OCI-M1 (cell line): ENCODE data around the gene DOC2B.
"Not testable (repeated sequence)": the region's sequence is repeated elsewhere in the genome, so short reads cannot be mapped to it uniquely, and the experiment has no call there.

Source experiments
- DNase-seq: peaks from one replicate; lab custom pipeline; 2025; lab: John Stamatoyannopoulos, UW

The DOC2B gene

DNA sequence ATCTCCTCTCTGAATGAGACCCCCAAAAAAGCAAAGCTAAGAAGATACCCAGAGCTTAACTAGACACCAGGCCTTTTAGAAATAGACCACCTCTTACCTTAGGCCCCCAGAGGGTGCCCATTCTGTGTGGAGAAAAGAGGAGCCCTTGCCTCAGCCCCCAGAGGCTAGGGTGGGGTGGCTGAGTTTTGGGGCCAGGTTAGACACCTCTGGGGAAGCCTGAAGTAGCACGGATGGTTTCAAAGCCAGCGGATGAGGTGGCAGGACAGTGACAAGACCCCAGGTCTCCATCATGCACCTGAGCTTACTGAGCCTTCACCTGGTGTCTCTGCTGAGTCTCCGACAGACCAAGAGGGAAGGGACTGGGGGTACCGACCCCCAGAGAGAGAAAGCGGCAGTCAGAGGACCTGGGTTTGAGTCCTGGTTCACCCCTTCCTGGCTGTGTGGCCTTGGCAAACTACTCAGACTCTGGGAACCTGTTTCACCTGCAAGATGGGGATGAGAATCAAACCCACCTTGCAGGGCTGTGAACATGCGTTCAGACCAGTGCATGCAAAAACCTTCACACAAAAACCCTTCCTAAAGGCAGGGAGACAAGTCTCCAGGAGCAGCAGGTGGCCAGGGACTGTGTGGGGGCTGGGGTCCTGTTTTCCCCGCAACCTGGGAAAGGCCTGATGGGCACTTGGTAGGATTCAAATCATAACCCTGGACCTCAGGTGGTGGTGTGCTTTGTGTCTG is 36.3 kb downstream of the DOC2B start:
- DNase-seq, result no peak

DNA sequence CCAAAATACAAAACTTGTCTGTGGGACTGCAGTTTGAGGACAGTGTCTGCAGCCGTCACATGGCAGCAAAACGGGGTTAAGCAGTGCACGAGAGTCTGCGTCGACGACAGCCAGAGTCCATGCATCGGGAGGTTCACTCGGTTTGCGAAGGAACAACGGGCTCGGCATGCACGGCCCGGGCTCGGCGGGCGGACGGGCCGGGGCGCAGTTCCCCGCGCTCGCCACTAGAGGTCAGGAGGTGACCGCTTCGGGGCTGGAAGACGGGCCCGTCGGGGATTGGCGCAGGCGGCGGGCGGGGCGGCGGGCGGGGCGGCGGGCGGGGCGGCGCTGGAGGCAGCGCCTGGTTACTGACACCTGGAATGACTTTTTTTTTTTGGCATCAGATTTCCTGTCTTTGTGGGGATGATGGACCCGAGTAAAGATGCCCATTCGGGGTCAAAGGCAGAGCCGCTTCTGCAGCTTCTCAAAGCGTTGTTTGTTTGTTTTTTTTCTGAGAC is 37.6 kb downstream of the DOC2B start:
- peak; percentile 68 for DNase-seq

DNA sequence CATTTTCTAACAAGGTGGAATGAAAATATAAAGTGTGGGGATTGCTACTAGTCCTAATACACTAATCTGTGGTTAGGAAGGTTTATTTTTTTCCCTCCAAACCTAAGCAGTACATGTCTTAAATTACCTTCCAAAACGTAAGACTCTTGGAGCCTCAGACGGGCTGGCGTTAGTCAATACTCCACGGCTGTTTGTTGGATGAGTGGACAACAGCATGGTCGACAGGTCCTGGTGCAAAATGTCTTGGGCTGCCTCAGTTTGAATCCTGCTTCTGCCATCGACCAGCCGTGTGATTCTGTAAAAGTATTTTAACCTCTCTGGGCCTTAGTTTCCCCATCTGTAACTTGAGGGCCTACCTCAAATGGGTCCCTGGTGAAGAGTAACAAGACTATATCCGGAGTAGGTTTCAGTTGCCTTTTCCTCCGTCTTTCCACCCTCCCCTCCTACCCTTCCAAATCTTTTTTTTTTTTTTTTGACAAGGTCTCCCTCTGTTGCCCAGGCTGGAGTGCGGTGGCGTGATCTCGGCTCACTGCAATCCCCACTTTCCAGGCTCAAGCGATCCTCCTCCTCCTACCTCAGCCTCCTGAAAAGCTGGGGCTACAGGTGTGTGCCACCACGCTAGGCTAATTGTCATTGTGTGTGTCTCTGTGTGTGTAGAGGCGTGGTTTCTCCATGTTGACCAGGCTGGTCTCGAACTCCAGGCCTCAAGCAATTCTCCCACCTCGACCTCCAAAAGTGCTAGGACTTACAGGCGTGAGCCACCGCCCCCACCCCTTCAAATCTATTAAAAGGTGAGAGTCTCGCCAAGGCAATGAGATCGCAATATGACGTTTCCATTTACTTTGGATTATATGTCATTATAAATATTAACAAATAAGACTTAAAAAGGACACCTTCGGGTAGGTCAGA is 38.3 kb downstream of the DOC2B start:
- DNase-seq, result no peak

DNA sequence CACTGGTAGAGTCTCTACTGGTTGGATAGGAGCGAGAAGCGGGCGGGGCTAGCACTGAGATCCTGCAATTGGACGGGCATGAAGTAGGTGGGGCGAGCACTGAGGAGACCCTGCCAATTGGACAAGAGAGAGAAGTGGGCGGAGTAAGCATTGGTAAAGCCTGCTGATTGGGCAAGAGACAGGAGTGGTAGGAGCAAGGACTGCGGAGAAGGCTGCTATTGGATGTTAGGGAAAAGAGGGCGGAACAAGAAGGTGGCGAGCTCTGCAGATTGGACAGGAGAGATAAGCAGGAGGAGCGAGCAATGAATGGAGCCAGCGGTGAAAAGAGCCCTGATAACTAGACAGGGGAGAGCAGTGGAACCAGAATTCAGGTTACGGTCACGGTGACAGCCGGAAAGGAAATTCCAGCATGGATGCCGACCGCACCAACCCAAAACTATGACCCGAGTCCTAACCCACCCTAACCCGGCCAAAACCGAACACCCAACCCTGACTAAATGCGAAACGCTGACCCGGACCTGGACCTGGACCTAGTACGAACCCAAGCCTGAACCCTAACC is 39.3 kb downstream of the DOC2B start:
- no peak for DNase-seq

DNA sequence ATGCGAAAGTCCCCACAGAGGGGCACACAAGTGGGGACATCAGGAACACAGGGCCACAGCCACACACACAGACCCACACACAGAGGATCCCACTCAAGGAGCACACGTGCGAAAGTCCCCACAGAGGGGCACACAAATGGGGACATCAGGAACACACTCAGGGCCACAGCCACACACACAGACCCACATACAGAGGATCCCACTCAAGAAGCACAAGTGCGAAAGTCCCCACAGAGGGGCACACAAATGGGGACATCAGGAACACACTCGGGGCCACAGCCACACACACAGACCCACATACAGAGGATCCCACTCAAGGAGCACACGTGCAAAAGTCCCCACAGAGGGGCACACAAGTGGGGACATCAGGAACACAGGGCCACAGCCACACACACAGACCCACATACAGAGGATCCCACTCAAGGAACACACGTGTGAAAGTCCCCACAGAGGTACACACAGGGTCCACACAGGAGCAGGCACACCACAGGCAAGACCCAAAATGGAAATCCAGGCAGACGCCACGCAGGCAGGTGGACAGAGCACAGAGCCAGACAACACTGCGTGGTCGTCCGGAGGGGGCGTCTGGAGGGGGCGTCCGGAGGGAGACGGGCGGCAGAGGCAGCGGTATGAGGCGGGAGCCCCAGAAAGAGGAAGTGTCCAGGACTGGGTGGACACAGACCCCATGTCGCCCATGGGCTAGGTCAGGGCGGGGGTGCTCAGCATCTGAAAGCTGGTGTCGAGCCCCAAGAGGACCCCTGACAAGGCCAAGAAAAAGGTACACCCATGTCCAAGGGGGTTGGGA is 41.8 kb downstream of the DOC2B start:
- DNase-seq, result not testable (repeated sequence)

DNA sequence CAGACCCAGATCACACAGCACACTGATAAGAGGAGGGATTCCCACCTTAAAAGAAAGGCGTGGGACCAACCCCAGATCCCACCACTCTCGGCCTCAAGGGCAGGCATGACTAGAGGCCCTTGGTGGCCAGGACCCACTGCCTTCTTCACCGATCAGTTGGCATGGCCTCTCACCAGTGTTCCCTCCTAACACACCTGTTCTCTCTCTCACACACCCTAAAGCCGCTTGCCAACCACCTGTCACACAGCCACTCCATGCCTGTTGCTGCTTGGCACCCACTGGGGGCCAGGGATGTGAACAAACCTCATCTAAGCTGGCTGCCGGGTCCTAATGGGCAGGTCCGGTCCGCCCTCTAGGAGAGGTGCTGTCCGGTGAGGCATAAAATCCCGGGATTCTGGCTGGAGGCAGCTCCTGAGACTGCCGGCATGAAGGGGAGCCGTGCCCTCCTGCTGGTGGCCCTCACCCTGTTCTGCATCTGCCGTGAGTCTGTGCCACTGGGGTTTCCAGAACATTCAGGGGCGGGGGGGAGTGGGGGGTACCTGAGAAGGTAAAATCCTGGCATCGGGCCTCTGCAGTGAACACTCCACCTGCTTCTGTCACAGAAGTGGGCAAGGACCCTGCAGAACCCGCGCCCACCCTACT is 44.2 kb downstream of the DOC2B start, which contains the start of gene SCGB1C2:
TSS of gene SCGB1C2 (plus strand) at position 404 of the 642 bp plus-strand sequence. CDS start at position 426, 22 bp downstream.
- DNase-seq, result not testable (repeated sequence)

DNA sequence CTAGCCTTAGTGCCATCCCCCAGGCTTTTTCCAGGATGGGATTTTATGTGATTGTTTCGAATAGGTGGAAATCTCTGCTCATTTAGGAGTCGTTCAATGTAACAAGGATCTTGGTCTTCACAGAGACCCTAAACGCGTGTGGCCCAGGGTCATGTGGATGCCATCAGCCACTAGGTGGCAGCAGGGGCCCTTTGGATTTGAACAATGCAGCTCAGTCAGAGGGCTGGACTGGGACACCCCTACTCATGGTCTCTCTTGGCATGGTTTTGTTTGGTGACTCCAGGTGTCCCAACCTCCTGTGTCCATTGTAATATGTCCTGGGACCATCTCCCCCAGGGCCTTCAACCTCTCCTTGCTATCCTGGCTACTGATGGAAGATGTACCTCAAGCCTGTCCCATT is 44.9 kb downstream of the DOC2B start:
- DNase-seq, result not testable (repeated sequence)

DNA sequence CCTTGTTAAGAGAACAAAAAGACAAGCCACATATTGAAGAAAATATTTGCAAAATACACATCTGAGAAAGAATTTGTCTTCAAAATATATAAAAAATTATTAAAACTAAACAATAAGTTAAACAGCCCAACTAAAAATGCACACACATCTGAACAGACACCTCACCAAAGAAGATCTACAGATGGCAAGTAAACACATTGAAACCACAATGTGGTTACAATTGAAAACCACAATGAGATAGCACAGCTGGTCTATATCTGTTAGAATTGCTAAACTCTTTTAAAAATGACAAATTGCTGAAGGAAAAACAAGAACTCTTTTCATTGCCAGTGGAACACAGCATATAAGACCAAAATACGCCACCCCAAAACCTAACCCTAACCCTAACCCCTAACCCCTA is 45.6 kb downstream of the DOC2B start:
- DNase-seq, result not testable (repeated sequence)

DNA sequence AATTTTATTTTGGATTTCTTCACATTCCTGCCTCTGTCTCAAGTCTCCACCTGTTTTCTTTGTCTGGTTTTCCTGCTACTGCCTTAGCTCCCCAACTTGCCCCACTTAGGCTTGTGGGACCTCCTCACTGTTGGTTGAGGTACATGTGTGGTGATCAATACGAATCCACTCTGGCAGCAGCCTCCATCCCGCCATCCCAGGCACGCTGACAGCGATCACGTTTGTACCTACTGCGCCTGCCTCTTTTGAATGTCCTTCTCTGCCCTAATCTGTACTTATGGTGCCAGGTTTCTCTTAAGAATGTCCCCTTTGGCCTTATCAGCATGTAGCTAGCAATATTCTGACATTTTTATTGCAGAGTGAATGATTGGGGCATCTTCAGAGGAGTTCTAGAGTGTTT is 46.4 kb downstream of the DOC2B start:
- not testable (repeated sequence) for DNase-seq

DNA sequence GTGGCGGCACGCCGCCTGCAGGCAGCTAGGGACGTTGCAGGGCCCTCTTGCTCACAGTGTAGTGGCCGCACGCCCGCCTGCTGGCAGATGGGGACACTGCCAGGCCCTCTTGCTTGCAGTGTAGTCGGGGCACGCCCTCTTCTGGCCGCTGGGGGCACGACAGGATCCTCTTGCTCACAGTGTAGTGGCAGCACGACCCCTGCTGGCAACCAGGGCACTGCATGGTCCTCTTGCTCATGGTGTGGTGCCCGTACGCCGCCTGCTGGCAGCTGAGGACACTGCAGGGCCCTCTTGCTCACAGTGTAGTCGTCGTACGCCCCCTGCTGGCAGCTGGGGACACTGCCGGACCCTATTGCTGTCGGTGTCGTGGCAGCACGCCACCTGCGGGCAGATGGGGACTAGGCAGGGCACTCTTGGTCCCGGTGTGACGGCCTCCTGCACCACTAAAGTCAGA is 47.1 kb downstream of the DOC2B start:
- DNase-seq, result not testable (repeated sequence)

DNA sequence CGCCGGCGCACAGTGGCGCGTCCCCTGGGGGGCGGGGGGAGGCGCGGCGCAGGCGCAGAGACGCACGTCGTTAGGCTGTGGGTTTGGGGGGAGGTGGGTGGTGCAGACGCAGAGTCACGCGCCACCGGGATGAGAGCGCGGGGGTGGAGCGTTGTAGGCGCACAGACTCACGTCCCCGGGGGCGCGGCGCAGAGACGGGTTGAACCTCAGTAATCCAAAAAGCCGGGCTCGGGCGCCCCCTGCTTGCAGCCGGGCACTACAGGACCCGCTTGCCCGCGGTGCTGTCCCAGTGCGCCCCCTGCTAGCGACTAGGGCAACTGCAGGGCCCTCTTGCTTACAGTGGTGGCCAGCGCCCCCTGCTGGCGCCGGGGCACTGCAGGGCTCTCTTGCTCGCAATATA is 47.5 kb downstream of the DOC2B start:
- DNase-seq, result not testable (repeated sequence)

DNA sequence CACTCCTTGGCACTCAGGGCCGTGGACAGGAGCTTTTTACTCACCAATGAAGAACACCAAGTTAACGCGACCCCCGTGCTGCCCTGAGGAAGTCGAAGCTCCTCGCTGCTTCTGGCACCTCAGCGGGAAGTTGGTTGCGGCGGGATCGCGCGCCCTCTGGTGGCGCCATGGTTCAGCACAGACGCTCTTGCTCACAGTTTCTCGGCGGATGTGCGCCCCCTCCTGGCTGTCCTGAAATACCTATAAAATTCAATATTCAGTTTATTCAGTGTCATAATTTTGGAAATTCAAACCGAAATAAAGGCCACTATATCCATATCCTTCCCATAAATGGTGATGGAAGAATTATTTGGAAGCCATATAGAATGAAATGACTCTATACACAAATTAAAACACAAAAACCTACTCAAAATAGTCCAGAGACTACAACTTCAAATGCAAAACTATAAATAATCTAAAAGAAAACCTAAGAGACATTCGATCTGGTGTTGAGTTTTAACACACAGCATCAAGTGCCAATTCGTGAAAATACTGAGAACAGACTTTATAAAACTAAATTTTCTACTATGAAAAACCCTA is 63.0 kb downstream of the DOC2B start:
- not testable (repeated sequence) for DNase-seq

DNA sequence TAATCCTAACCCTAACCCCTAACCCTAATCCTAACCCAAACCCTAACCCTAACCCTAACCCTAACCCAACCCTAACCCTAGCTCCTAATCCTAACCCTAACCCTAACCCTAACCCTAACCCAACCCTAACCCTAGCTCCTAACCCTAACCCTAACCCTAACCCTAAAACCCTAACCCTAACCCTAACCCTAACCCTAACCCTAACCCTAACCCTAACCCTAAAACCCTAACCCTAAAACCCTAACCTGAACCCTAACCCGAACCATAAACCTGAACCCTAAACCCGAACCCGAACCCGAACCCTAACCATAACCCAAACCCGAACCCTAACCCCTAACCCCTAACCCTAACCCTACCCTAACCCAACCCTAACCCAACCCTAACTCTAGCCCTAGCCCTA is 68.3 kb downstream of the DOC2B start:
- not testable (repeated sequence) for DNase-seq
